GM18498 (cell line): Measurements from ENCODE around the gene ZNF511.
A peak's percentile ranks its signal among the peaks of the same experiment; 100 is the strongest.
"Not testable (repeated sequence)": the region's sequence is repeated elsewhere in the genome, so short reads cannot be mapped to it uniquely, and the experiment has no call there.

Source experiments
- ATAC-seq: cut with Tn5 transposase; IDR thresholded peaks from one replicate; pipeline ENCODE4 v1.9.1; 2021; ENCODE audit warnings: mild to moderate bottlenecking, moderate library complexity; ENCODE audit not compliant: unreplicated experiment

Gene ZNF511

GRCh38 chr10:133313192-133313591 lies 4.5 kb downstream of the ZNF511 start:
- no peak for ATAC-seq

- no peak for ATAC-seq
Measured at GRCh38 chr10:133314911-133315310, 6.2 kb downstream of the ZNF511 start.

- no peak for ATAC-seq
Measured at GRCh38 chr10:133315847-133316246, 7.1 kb downstream of the ZNF511 start.

GRCh38 chr10:133316266-133316665 lies 7.6 kb downstream of the ZNF511 start:
- ATAC-seq: no peak

GRCh38 chr10:133316732-133317131 lies 8.0 kb downstream of the ZNF511 start:
- ATAC-seq: no peak

- ATAC-seq: peak; percentile 82
Measured at GRCh38 chr10:133318494-133319127, 9.9 kb downstream of the ZNF511 start.

GRCh38 chr10:133320852-133321422 lies 12.2 kb downstream of the ZNF511 start:
- not testable (repeated sequence) for ATAC-seq

- not testable (repeated sequence) for ATAC-seq
Measured at GRCh38 chr10:133322064-133322709, 13.5 kb downstream of the ZNF511 start.

- no peak for ATAC-seq
Measured at GRCh38 chr10:133324198-133324792, 15.6 kb downstream of the ZNF511 start.

- ATAC-seq: no peak
Measured at GRCh38 chr10:133324857-133325260, 16.1 kb downstream of the ZNF511 start.

GRCh38 chr10:133325440-133326222 lies 16.9 kb downstream of the ZNF511 start:
- no peak for ATAC-seq

- ATAC-seq: no peak
Measured at GRCh38 chr10:133326223-133326551, 17.5 kb downstream of the ZNF511 start.

GRCh38 chr10:133326745-133327650 lies 18.3 kb downstream of the ZNF511 start:
- ATAC-seq: no peak

GRCh38 chr10:133327651-133328357 lies 19.1 kb downstream of the ZNF511 start:
- no peak for ATAC-seq

- no peak for ATAC-seq
Measured at GRCh38 chr10:133328358-133329343, 19.9 kb downstream of the ZNF511 start.

- ATAC-seq: peak; percentile 91
Measured at GRCh38 chr10:133329491-133330202, 20.9 kb downstream of the ZNF511 start.

- no peak for ATAC-seq
Measured at GRCh38 chr10:133332936-133333699, 24.4 kb downstream of the ZNF511 start.
